Measurements from ENCODE around the gene MRPS7. TPM values are rescaled to one million over a fixed set of nuclear protein-coding genes. Genes with fewer than 3 reads are reported as not detected.

MRPS7 gene
- total RNA-seq, 1 experiment from 2014 or later, result 93.7 TPM

DNA sequence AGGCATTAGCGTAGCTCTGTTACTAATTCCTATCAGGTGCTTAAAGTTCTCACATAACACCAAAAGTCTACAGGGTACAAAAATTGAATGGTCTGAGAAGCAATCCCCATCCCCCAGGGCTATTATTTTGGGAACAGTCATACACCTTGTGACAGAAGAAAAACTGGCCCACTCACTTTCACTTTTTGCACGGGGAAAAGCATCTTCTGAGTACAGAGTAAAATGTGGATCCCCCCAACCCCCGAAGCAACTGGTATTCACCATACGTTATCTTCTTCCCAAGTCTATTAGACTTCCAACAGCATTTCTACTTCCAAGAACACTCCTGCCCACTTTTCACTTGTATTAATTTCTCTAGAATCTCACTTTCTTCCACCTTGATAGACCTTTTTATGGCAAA, 12.1 kb upstream of the MRPS7 start:
- Histone ChIP-seq H3K9me3 (ENCODE audit: control insufficient read depth, low read depth, low read length) (no peaks in the 10 kb centered on the region), H3K9ac (ENCODE audit: extremely low read depth, insufficient read length, low read length) (no peak overlapping the region), H2BK20ac (ENCODE audit: low read depth, low read length, poor library complexity, severe bottlenecking) (no peak overlapping the region), H2BK12ac (ENCODE audit: insufficient read length, low read depth, low read length) (no peak overlapping the region), H2BK120ac (ENCODE audit: low read depth, low read length, poor library complexity, severe bottlenecking) (no peak overlapping the region), H4K8ac (replicated peaks; ENCODE audit: insufficient read length, low read depth, low read length) (no peak overlapping the region), H2AFZ (ENCODE audit: low read length) (no peak overlapping the region), H3K27ac (ENCODE audit: insufficient read length, low read depth, low read length) (no peak overlapping the region), H2BK5ac (ENCODE audit: insufficient read length, low read length) (no peak overlapping the region), H3K79me1 (ENCODE audit: insufficient read depth, low read depth, low read length, poor library complexity, severe bottlenecking) (peaks cover 3% of the 10 kb centered on the region), H3T11ph (ENCODE audit: low read length) (no peak overlapping the region), H3K27me3 (ENCODE audit: insufficient read depth, low read length) (no peaks in the 10 kb centered on the region), H3K4me1 (ENCODE audit: insufficient read depth, low read length) (no peaks in the 10 kb centered on the region), H2BK15ac (ENCODE audit: low read depth, low read length) (no peak overlapping the region), H3K14ac (ENCODE audit: insufficient read depth, low read length) (no peak overlapping the region), H3K23ac (ENCODE audit: insufficient read length, low read depth, low read length) (no peak overlapping the region), H2AK5ac (ENCODE audit: insufficient read length, low read length) (no peak overlapping the region), H3K79me2 (ENCODE audit: insufficient read depth, low read length) (peaks cover 2% of the 10 kb centered on the region; the same call in 1 of the 2 replicates), H3K4ac (ENCODE audit: low read depth, low read length) (no peak overlapping the region), H4K20me1 (ENCODE audit: control insufficient read depth, insufficient read depth, insufficient read length) (no peaks in the 10 kb centered on the region), H3K4me2 (ENCODE audit: insufficient read depth, insufficient read length, low read length) (no peak overlapping the region), H3K56ac (ENCODE audit: insufficient read length, low read depth, low read length) (no peak overlapping the region), H4K91ac (ENCODE audit: insufficient read length, low read depth, low read length) (no peak overlapping the region), H3K23me2 (ENCODE audit: insufficient read length, low read depth, low read length, poor library complexity, severe bottlenecking) (no peaks in the 10 kb centered on the region), H4K5ac (ENCODE audit: insufficient read length, low read depth, low read length) (no peak overlapping the region), H3K18ac (ENCODE audit: insufficient read length, low read depth, low read length) (no peak overlapping the region)
- peaks cover 7 to 31% (median 21%) of the 10 kb centered on the region in 3 experiments; a peak in 6 of 7 replicates for H3K36me3 Mint-ChIP-seq (ENCODE audit: insufficient read depth in 1 of 3, low read depth in 3 of 3)
- TF ChIP-seq, protein P1, sequence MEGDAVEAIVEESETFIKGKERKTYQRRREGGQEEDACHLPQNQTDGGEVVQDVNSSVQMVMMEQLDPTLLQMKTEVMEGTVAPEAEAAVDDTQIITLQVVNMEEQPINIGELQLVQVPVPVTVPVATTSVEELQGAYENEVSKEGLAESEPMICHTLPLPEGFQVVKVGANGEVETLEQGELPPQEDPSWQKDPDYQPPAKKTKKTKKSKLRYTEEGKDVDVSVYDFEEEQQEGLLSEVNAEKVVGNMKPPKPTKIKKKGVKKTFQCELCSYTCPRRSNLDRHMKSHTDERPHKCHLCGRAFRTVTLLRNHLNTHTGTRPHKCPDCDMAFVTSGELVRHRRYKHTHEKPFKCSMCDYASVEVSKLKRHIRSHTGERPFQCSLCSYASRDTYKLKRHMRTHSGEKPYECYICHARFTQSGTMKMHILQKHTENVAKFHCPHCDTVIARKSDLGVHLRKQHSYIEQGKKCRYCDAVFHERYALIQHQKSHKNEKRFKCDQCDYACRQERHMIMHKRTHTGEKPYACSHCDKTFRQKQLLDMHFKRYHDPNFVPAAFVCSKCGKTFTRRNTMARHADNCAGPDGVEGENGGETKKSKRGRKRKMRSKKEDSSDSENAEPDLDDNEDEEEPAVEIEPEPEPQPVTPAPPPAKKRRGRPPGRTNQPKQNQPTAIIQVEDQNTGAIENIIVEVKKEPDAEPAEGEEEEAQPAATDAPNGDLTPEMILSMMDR (conservative IDR thresholded peaks at IDR 0.05), result no peak
- H3K4me1 Mint-ChIP-seq, result peaks cover 43 to 45% of the 10 kb centered on the region in 2 experiments
- H3K27me3 Mint-ChIP-seq (ENCODE audit: low read depth), result no peaks in the 10 kb centered on the region
- peak overlapping the region in 2 of 3 experiments; percentile 55 to 71; a peak in 3 of 7 replicates for H3K27ac Mint-ChIP-seq
- H3K4me3 Mint-ChIP-seq, result no peak overlapping the region
- 0 out of 5 replicates have a peak, but pooled peaks cover 0 to 2% of the 10 kb centered on the region in 2 experiments for H3K9me3 Mint-ChIP-seq
- no CpG with 5 or more reads among the region's 4 CpGs for WGBS (ENCODE audit: extremely low coverage, insufficient read length, low lambda C conversion rate)
- no peak for DNase-seq
